Fibroblast of lung (primary cell): Measurements from ENCODE around the gene GALNT17. TPM values are rescaled to one million over a fixed set of nuclear protein-coding genes. Genes with fewer than 3 reads are reported as not detected.

Experiments
- DNase-seq, 2 donors: peaks; one replicate each; pipeline versions ENCODE4 v3.0.0 to v3.0.0-alpha.2; 2010; ENCODE audit warnings: low read depth in 2 of 2
- H2AFZ ChIP-seq: 2 replicates; pipeline ENCODE4 v1.5.1; 2012; ENCODE audit warnings: low read length, control low read depth, inconsistent platforms
- H3K27ac ChIP-seq: 2 replicates; pipeline ENCODE4 v1.5.1; 2011; ENCODE audit warnings: low read length, control low read depth; ENCODE audit not compliant: insufficient read depth
- H3K27me3 ChIP-seq: 2 replicates; pipeline ENCODE4 v1.5.1; 2011; ENCODE audit warnings: mild to moderate bottlenecking, low read length; ENCODE audit not compliant: control insufficient read depth, insufficient read depth
- H3K36me3 ChIP-seq: 2 replicates; pipeline ENCODE4 v1.5.1; 2011; ENCODE audit warnings: low read length; ENCODE audit not compliant: control insufficient read depth, insufficient read depth
- H3K4me1 ChIP-seq: 2 replicates; pipeline ENCODE4 v1.5.1; 2011; ENCODE audit warnings: low read length; ENCODE audit not compliant: control insufficient read depth, insufficient read depth; ENCODE audit errors: extremely low read depth
- H3K4me2 ChIP-seq: 2 replicates; pipeline ENCODE4 v1.5.1; 2011; ENCODE audit warnings: low read length, control low read depth; ENCODE audit not compliant: insufficient read depth; ENCODE audit errors: extremely low read depth
- H3K4me3 ChIP-seq, 4 experiments: fragments of 200-600 bp in 1 of 4; sonication (generic) in 1 of 4; replicated peaks in 1 of 4; 2 replicates each; pipeline ENCODE4 v1.5.1; 2011 to 2016; ENCODE audit warnings: low read length in 4 of 4, low read depth in 3 of 4, mild to moderate bottlenecking in 3 of 4, control low read depth in 2 of 4, inconsistent platforms in 1 of 4, mixed read lengths in 1 of 4; ENCODE audit not compliant: insufficient read depth in 1 of 4; ENCODE audit errors: control extremely low read depth in 1 of 4
- H3K79me2 ChIP-seq: 2 replicates; pipeline ENCODE4 v1.5.1; 2012; ENCODE audit warnings: mild to moderate bottlenecking, low read length, inconsistent platforms; ENCODE audit not compliant: control insufficient read depth, insufficient read depth
- H3K9ac ChIP-seq: 2 replicates; pipeline ENCODE4 v1.5.1; 2011; ENCODE audit warnings: mild to moderate bottlenecking, low read length, control low read depth; ENCODE audit not compliant: insufficient read depth
- H3K9me3 ChIP-seq: 2 replicates; pipeline ENCODE4 v1.5.1; 2012; ENCODE audit warnings: low read depth, low read length; ENCODE audit not compliant: control insufficient read depth, insufficient read depth
- H4K20me1 ChIP-seq: 2 replicates; pipeline ENCODE4 v1.5.1; 2011; ENCODE audit warnings: low read length; ENCODE audit not compliant: control insufficient read depth, insufficient read depth; ENCODE audit errors: extremely low read depth
- EZH2 ChIP-seq: IDR thresholded peaks from 2 replicates; pipeline ENCODE4 v1.5.1; 2012; ENCODE audit warnings: low read length, control low read depth, mild to moderate bottlenecking; ENCODE audit errors: missing control alignments
- polyA plus RNA-seq, 2 donors: library from polyadenylated mRNA; depleted of rRNA in 1 of 2; stranded (reverse) in 1 of 2; unstranded in 1 of 2; fragments of >200 nt; gene quantifications; 2 replicates each; pipeline ENCODE4 v1.2.1, GENCODE V29; 2011 to 2012; ENCODE audit warnings: missing spikeins in 1 of 2
- total RNA-seq: library from RNA; depleted of rRNA; stranded (reverse); fragments of >200 nt; gene quantifications from 2 replicates; pipeline ENCODE4 v1.2.1, GENCODE V29; 2014
- TF ChIP-seq, protein P1 (sequence below), 2 donors: IDR thresholded peaks in 1 of 2; conservative IDR thresholded peaks in 1 of 2; 1 replicate in 1 of 2; 2 replicates in 1 of 2; pipeline ENCODE4 v1.5.1; 2011 to 2012; ENCODE audit warnings: low read length in 2 of 2, control low read depth in 1 of 2, inconsistent platforms in 1 of 2, low read depth in 1 of 2, mild to moderate bottlenecking in 1 of 2

GALNT17 gene
- total and polyA plus RNA-seq, 2 donors (not counting 1 experiment from before 2014, with no cell fraction given): under 0.01 TPM; not detected in 1

DNA sequence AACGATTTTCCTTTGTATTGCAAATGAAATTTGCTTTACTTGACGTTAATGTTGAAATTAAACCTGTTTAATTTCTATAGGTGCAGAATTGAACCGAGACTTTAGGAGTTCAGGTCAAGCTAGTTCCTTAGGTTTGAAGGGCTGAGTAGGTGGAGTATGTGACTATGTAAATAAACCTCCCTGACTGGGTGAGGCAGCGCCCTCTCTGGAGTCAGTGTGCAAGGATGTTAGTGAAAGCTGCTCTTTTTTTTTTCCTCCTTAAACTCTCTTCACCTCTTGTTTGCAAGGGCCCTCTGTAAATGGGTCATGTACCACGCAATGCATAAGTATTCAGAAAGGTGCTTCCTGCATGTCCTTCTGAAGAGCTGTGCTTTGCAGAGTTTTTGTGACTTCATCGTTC, 33.8 kb downstream of the GALNT17 start:
- Histone ChIP-seq H3K9me3 (no peaks in the 10 kb centered on the region), H3K27me3 (no peaks in the 10 kb centered on the region)
- no peak for TF ChIP-seq EZH2
- TF ChIP-seq, protein P1, sequence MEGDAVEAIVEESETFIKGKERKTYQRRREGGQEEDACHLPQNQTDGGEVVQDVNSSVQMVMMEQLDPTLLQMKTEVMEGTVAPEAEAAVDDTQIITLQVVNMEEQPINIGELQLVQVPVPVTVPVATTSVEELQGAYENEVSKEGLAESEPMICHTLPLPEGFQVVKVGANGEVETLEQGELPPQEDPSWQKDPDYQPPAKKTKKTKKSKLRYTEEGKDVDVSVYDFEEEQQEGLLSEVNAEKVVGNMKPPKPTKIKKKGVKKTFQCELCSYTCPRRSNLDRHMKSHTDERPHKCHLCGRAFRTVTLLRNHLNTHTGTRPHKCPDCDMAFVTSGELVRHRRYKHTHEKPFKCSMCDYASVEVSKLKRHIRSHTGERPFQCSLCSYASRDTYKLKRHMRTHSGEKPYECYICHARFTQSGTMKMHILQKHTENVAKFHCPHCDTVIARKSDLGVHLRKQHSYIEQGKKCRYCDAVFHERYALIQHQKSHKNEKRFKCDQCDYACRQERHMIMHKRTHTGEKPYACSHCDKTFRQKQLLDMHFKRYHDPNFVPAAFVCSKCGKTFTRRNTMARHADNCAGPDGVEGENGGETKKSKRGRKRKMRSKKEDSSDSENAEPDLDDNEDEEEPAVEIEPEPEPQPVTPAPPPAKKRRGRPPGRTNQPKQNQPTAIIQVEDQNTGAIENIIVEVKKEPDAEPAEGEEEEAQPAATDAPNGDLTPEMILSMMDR (conservative IDR thresholded peaks at IDR 0.05 in 1 of 2, IDR thresholded peaks at IDR 0.05 in 1 of 2; ENCODE audit: low read depth in 1 of 2, low read length in 2 of 2): no peak

DNA sequence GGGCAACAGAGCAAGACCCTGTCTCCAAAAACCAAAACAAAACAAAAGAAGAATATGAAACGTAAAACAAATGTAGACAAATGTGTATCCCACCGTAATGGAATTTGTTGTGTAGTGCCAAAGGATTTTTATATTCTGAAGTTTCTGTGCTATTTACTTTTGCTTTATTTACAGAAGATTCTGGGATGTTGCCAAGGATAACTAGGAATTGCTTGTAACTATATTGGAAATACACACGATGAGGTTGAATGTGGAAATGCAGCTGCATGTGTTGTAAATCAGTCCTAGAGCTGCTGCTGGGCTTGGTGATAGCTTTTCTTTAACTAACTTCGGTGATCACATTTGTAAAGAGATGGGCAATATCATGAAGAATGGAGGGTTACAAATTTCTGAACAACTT, 39.5 kb downstream of the GALNT17 start:
- H3K27ac ChIP-seq: no peak overlapping the region
- H3K36me3 ChIP-seq: no peaks in the 10 kb centered on the region
- H3K9ac ChIP-seq: no peak overlapping the region
- TF ChIP-seq, protein P1 (conservative IDR thresholded peaks at IDR 0.05 in 1 of 2, IDR thresholded peaks at IDR 0.05 in 1 of 2; ENCODE audit: low read depth in 1 of 2, low read length in 2 of 2): no peak
- TF ChIP-seq EZH2: no peak
- no peaks in the 10 kb centered on the region for H3K27me3 ChIP-seq
- H3K4me1 ChIP-seq: no peaks in the 10 kb centered on the region
- no peaks in the 10 kb centered on the region for H4K20me1 ChIP-seq
- DNase-seq: no peak
- no peak overlapping the region for H3K4me2 ChIP-seq
- no peaks in the 10 kb centered on the region for H3K9me3 ChIP-seq
- no peak overlapping the region for H3K4me3 ChIP-seq
- H2AFZ ChIP-seq: no peak overlapping the region
- no peaks in the 10 kb centered on the region for H3K79me2 ChIP-seq

More for the DNA sequence above, 33.8 kb downstream of the GALNT17 start:
- Histone ChIP-seq H3K4me1 (no peaks in the 10 kb centered on the region), H3K79me2 (no peaks in the 10 kb centered on the region), H3K4me2 (no peak overlapping the region), H4K20me1 (no peaks in the 10 kb centered on the region), H2AFZ (no peak overlapping the region), H3K4me3 (no peak overlapping the region), H3K9ac (no peak overlapping the region), H3K36me3 (no peaks in the 10 kb centered on the region), H3K27ac (no peak overlapping the region)
- DNase-seq: no peak

DNA sequence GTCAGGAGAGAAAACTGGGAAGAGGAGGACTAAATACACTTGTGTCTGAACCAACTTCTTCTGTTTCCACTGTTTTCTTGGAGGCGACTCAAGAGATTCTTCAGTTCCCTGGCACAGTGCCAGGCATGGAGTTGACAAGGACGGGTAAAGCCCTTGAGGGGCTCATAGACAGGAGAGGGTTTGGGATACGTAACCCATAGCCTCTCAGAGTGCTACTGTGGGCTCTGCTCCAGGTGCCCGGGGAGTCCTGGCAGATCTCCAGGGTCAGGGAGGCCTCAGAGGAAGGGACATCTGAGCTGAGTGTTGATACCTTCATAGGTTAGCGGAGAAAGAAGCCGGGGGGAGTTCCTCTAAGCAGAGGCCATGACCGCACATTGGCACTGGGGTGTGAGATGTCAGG, 42.0 kb downstream of the GALNT17 start:
- TF ChIP-seq, protein P1 (conservative IDR thresholded peaks at IDR 0.05 in 1 of 2, IDR thresholded peaks at IDR 0.05 in 1 of 2; ENCODE audit: low read depth in 1 of 2, low read length in 2 of 2): no peak
- no peak for TF ChIP-seq EZH2
- no peak overlapping the region for H3K27ac ChIP-seq
- no peak overlapping the region for H2AFZ ChIP-seq
- no peaks in the 10 kb centered on the region for H4K20me1 ChIP-seq
- no peak overlapping the region for H3K4me2 ChIP-seq
- no peaks in the 10 kb centered on the region for H3K4me1 ChIP-seq
- no peaks in the 10 kb centered on the region for H3K36me3 ChIP-seq
- no peaks in the 10 kb centered on the region for H3K79me2 ChIP-seq
- no peaks in the 10 kb centered on the region for H3K9me3 ChIP-seq
- no peak for DNase-seq
- H3K9ac ChIP-seq: no peak overlapping the region
- H3K4me3 ChIP-seq: no peak overlapping the region
- no peaks in the 10 kb centered on the region for H3K27me3 ChIP-seq
